C4-2B (cell line): ENCODE measurements around the gene CMIP.

Experiments used
- CTCF ChIP-seq: fragments of 450-650 bp; conservative IDR thresholded peaks from 2 replicates; pipeline ENCODE4 v1.5.1; 2017; ENCODE audit warnings: mild to moderate bottlenecking
- ZFX ChIP-seq: fragments of 450-650 bp; IDR thresholded peaks from 2 replicates; pipeline ENCODE4 v1.6.1; 2017

- TF ChIP-seq CTCF (no peak), ZFX (no peak)
These were observed 28.9 kb upstream of the CMIP start for GRCh38 chr16:81415751-81416150.
